ENCODE data around the gene S100P.

DNA sequence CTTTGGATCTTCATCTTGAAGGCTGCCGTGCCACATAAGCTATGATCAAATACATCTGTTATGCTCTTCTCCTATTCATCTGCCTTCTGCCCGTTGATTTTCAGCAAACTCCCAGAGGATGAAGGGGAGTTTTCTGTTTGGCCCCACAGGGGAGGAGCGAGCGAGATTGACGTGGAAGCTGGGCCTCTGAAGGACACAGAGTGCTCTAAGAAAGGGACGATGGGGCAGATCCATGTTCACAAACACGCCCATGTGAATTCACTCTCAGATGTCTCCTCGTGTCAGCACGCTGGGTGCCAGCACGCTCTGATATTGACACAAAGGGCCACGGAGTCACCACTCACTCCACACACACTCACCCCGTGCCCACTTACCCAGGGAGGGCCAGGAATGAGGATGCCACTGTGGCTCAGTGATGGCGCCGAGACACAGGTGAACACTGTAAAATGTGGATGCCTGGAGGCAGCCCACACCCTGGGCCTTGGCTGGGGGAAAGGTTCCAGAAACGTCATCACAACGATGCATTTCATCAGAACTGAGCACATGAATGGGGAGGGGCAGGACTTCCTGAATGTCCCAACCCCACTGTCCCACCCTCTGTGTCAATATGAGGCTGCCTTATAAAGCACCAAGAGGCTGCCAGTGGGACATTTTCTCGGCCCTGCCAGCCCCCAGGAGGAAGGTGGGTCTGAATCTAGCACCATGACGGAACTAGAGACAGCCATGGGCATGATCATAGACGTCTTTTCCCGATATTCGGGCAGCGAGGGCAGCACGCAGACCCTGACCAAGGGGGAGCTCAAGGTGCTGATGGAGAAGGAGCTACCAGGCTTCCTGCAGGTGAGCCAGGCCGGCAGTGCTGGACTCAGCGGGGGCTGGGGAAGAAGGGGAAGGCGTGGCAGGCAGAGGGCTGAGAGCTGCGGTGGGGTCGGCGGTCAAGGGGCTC, at the start of gene S100P:
- TF ChIP-seq, protein P1, sequence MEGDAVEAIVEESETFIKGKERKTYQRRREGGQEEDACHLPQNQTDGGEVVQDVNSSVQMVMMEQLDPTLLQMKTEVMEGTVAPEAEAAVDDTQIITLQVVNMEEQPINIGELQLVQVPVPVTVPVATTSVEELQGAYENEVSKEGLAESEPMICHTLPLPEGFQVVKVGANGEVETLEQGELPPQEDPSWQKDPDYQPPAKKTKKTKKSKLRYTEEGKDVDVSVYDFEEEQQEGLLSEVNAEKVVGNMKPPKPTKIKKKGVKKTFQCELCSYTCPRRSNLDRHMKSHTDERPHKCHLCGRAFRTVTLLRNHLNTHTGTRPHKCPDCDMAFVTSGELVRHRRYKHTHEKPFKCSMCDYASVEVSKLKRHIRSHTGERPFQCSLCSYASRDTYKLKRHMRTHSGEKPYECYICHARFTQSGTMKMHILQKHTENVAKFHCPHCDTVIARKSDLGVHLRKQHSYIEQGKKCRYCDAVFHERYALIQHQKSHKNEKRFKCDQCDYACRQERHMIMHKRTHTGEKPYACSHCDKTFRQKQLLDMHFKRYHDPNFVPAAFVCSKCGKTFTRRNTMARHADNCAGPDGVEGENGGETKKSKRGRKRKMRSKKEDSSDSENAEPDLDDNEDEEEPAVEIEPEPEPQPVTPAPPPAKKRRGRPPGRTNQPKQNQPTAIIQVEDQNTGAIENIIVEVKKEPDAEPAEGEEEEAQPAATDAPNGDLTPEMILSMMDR (IDR thresholded peaks at IDR 0.05), result no peak
- TF ChIP-seq EZH2 (IDR thresholded peaks at IDR 0.05), result no peak

Measured in neural progenitor cell (in vitro differentiated cells).